HG02588 (cell line): ENCODE results near the gene TOR3A.

Experiments
- ATAC-seq: cut with Tn5 transposase; IDR thresholded peaks from one replicate; pipeline ENCODE4 v1.9.1; 2021; ENCODE audit warnings: mild to moderate bottlenecking, moderate library complexity; ENCODE audit not compliant: unreplicated experiment

TOR3A gene

GRCh38 chr1:179145521-179145920 lies 63.7 kb downstream of the TOR3A start:
- no peak for ATAC-seq
